ENCODE data around the gene NRL. TPM values are rescaled to one million over a fixed set of nuclear protein-coding genes. Genes with fewer than 3 reads are reported as not detected.
A peak's percentile ranks its signal among the peaks of the same experiment; 100 is the strongest.
"Not testable (repeated sequence)": the region's sequence is repeated elsewhere in the genome, so short reads cannot be mapped to it uniquely, and the experiment has no call there.

The NRL gene
- total and polyA plus RNA-seq, 10 of the 15 experiments (the other 5 are each of a cell fraction or from before 2014, with no cell fraction given), result 0.11 to 4.4 (median 2.2) TPM

DNA sequence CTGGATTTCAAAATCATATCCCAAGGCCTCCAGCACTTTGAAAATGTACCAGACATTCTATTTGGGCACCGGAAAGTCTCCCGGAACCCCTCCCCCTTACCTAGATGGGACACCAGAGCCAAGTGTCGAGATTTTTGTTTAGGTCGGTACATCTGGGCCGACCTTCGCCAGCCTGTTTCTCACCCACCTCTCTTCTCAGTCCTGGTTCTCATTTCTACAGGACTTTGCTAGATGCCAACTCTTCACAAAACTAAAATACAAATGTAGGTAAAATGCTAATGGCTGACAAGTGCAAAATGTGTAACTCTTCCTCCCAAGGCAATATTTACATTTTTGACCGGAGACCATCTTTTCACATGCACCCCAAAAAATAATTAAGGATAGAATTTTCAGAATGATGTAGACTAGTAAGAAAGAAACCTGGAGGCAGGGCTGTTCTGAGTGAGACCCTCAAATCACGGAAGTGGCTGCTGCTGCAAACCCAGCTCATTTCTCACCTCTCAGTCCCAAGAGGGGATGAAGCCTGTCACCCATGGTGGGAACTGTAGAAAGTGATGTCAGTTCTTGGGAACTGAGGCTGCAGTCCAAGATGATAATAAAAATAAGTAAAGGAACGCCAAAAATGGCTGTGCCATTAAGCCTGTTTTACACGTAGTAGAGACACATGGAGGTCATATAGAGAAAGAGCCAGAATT, 77.6 kb downstream of the NRL start:
- Histone ChIP-seq H2AFZ (ENCODE audit: control insufficient read depth, low read depth, low read length) (peak overlapping the region; percentile 73), H3K9ac (ENCODE audit: control insufficient read depth, insufficient read depth, low read length) (peak overlapping the region; percentile 62), H3K4me3 (peak overlapping the region; percentile 73), H3K4me2 (ENCODE audit: control insufficient read depth, insufficient read depth) (peak overlapping the region; percentile 58), H3K27ac (ENCODE audit: control insufficient read depth, insufficient read depth) (peak overlapping the region; percentile 56)
- H3K79me2 ChIP-seq (ENCODE audit: control insufficient read depth, insufficient read depth, low read length); FAIRE-seq; DNase-seq (ENCODE audit: low read depth, low spot score); H3K27me3 ChIP-seq (replicated peaks in 1 of 2; ENCODE audit: control insufficient read depth in 2 of 2, insufficient read depth in 2 of 2, low read length in 1 of 2); H4K20me1 ChIP-seq (ENCODE audit: control insufficient read depth, insufficient read depth); H3K4me1 ChIP-seq (ENCODE audit: control insufficient read depth, insufficient read depth, low read length); BruUV-seq (replicated peaks); H3K36me3 ChIP-seq (ENCODE audit: control insufficient read depth in 2 of 2, insufficient read depth in 2 of 2, low read length in 1 of 2); H3K9me3 ChIP-seq (replicated peaks; ENCODE audit: control insufficient read depth, insufficient read depth, low read length); RAD21 ChIA-PET (ENCODE audit: unreplicated experiment): not testable (repeated sequence)
- intact Hi-C loops (cut with micrococcal nuclease; ENCODE audit: unreplicated experiment), result loop anchor here (1.0 kb wide), 1 partner anchor 23 kb away; no protein-coding TSS in a partner anchor
- ChIA-PET CTCF (interaction anchor here (1.4 kb wide), 1 partner anchor 406 kb away, joined by 3 read pairs; no protein-coding TSS in a partner anchor), SMC1A (ENCODE audit: uncharacterized antibody, unreplicated experiment) (interaction anchor here (1.3 kb wide), 1 partner anchor 78 kb away, joined by 3 read pairs; the partner anchor contains the start of genes DCAF11 and NRL), POLR2A (interaction anchor here (0.5 kb wide), 1 partner anchor 208 kb away, joined by 3 read pairs; no protein-coding TSS in a partner anchor)
- in situ Hi-C loops (cut with MboI), result loop anchor here (10.0 kb wide), 1 partner anchor 62 kb away; no protein-coding TSS in a partner anchor
- TF ChIP-seq MEF2B (IDR thresholded peaks at IDR 0.05; ENCODE audit: partially characterized antibody, poor library complexity, severe bottlenecking) (peak; percentile 66), JUNB (IDR thresholded peaks at IDR 0.05) (peak; percentile 28; the same call in 1 of the 2 replicates)
- 5% methylated on average over 10 of the region's 10 CpGs for WGBS (ENCODE audit: insufficient coverage, insufficient replicate concordance, low lambda C conversion rate, missing lambda C conversion rate)
- ATAC-seq, result peak; percentile 43

DNA sequence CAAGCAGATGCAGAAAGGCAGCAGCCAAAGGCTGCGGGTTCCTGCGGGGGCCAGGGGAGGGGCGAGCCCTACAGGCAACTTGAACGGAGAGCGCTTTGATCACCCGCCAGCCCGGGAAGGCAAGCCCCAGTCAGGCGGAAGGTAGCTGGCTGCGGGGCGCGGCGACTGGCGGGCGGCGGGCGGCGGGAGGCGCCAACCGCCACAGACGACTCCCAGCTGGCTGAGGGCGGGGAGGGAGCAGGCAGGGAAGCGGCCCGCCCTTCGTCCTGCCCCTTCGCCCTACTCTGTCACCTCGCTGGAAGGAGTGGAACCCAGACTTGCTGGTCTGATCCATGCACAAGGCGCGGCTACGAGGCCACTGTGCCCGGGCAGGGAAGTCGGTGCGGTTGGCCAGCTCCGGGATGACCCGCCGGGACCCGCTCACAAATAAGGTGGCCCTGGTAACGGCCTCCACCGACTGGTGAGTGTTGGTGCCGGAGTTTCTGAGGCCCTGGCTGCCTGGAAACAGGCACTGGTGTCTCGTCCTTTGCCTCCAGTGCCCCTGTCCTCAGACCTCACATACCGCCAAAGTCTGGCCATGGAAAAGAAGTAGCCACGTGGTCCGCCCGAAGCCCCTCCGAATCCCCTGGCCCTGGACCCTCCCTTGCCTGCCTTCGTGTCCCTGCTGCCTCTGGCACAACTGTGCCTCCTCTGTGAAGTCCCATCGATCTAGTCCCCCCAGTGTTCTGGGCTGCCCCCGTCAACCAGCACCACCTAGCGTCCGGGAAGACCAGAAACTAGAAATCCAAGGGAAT, 78.4 kb downstream of the NRL start:
- POLR2A ChIA-PET, result interaction anchor here (0.5 to 1.1 kb wide), 2 partner anchors 22 to 209 kb away, joined by 3 read pairs; no protein-coding TSS in a partner anchor
- Histone ChIP-seq H3K36me3 (ENCODE audit: control insufficient read depth in 2 of 2, insufficient read depth in 2 of 2, low read length in 1 of 2) (no peaks in the 10 kb centered on the region), H3K79me2 (ENCODE audit: control insufficient read depth, insufficient read depth, low read length) (no peaks in the 10 kb centered on the region), H3K27me3 (replicated peaks in 1 of 2; ENCODE audit: control insufficient read depth in 2 of 2, insufficient read depth in 2 of 2, low read length in 1 of 2) (no peaks in the 10 kb centered on the region), H2AFZ (ENCODE audit: control insufficient read depth, low read depth, low read length) (peak overlapping the region; percentile 73), H3K4me3 (peak overlapping the region; percentile 73), H4K20me1 (ENCODE audit: control insufficient read depth, insufficient read depth) (no peaks in the 10 kb centered on the region), H3K27ac (ENCODE audit: control insufficient read depth, insufficient read depth) (peak overlapping the region; percentile 56), H3K9ac (ENCODE audit: control insufficient read depth, insufficient read depth, low read length) (peak overlapping the region; percentile 62), H3K9me3 (replicated peaks; ENCODE audit: control insufficient read depth, insufficient read depth, low read length) (no peaks in the 10 kb centered on the region; the same call in 2 of the 3 replicates), H3K4me1 (ENCODE audit: control insufficient read depth, insufficient read depth, low read length) (no peaks in the 10 kb centered on the region; the same call in 1 of the 2 replicates), H3K4me2 (ENCODE audit: control insufficient read depth, insufficient read depth) (peak overlapping the region; percentile 58)
- 3% methylated on average over 49 of the region's 50 CpGs for WGBS (ENCODE audit: insufficient coverage, insufficient replicate concordance, low lambda C conversion rate, missing lambda C conversion rate)
- SMC1A ChIA-PET (ENCODE audit: uncharacterized antibody, unreplicated experiment), result interaction anchor here (0.6 kb wide), 1 partner anchor 856 kb away, joined by 3 read pairs; no protein-coding TSS in a partner anchor
- intact Hi-C loops (cut with micrococcal nuclease; ENCODE audit: unreplicated experiment) (loop anchor here (1.0 kb wide), 1 partner anchor 22 kb away; no protein-coding TSS in a partner anchor), in situ Hi-C loops (cut with MboI) (loop anchor here (10.0 kb wide), 1 partner anchor 62 kb away; no protein-coding TSS in a partner anchor)
- BruUV-seq (replicated peaks), result no TSS peak
- peak; percentile 91 for ATAC-seq
- RAD21 ChIA-PET (ENCODE audit: unreplicated experiment), result interaction anchor here (1.0 kb wide), 1 partner anchor 73 kb away, joined by 3 read pairs; no protein-coding TSS in a partner anchor
- FAIRE-seq, result peak; percentile 54
- no peak for DNase-seq (ENCODE audit: low read depth, low spot score)
- CTCF ChIA-PET, result interaction anchor here (0.6 to 1.8 kb wide), 8 partner anchors 10 to 405 kb away, joined by 3 to 10 read pairs (median 4); no protein-coding TSS in a partner anchor
- TF ChIP-seq MTA2 (IDR thresholded peaks at IDR 0.05; ENCODE audit: low read depth), result no peak
- TF ChIP-seq RB1 (IDR thresholded peaks at IDR 0.05; ENCODE audit: borderline replicate concordance), result no peak
- no peak for TF ChIP-seq RCOR1 (conservative IDR thresholded peaks at IDR 0.05; ENCODE audit: low read depth, low read length)
- no peak for TF ChIP-seq SIX5 (IDR thresholded peaks at IDR 0.05; ENCODE audit: low read depth, low read length, severe bottlenecking)
- no peak for TF ChIP-seq EP300 (IDR thresholded peaks at IDR 0.05; ENCODE audit: borderline replicate concordance in 1 of 2, control insufficient read depth in 1 of 2, low read depth in 2 of 2, low read length in 2 of 2)
- no peak for TF ChIP-seq EZH2 (IDR thresholded peaks at IDR 0.05; ENCODE audit: borderline replicate concordance, control insufficient read depth, low read depth, low read length)
- TF ChIP-seq EED (IDR thresholded peaks at IDR 0.05; ENCODE audit: low read depth), result peak; percentile 31; the same call in 1 of the 2 replicates
- no peak for TF ChIP-seq NR2C1 (IDR thresholded peaks at IDR 0.05)
- no peak for TF ChIP-seq RFX5 (IDR thresholded peaks at IDR 0.05; ENCODE audit: low read depth, low read length)
- TF ChIP-seq PML (IDR thresholded peaks at IDR 0.05; ENCODE audit: low read length), result no peak
- peak; percentile 68; the same call in 1 of the 2 replicates for TF ChIP-seq HDGF (IDR thresholded peaks at IDR 0.05)

Measured in GM12878 (cell line).